OCI-LY3 (cell line): ENCODE measurements around the gene ZNF385D.

Experiments
- CTCF ChIP-seq: fragments of 200-600, 300-600 bp; sonication (generic); IDR thresholded peaks from 2 replicates; pipeline ENCODE4 v1.5.1; 2014; ENCODE audit warnings: antibody characterized with exemption, low read length, low read depth
- EZH2phosphoT487 ChIP-seq: fragments of 200-600 bp; shearing (Covaris generic); IDR thresholded peaks from 2 replicates; pipeline ENCODE4 v1.6.1; 2018; ENCODE audit warnings: antibody characterized with exemption, mixed run types, low read depth

GRCh38 chr3:21414506-21414905, 336.5 kb downstream of the ZNF385D start:
- no peak for TF ChIP-seq CTCF
- TF ChIP-seq EZH2phosphoT487 = no peak
